Lower leg skin (tissue), 3 donors: ENCODE data around the gene EP400.

ENCODE experiments used
- CTCF ChIP-seq, 3 donors: fragments of 450-650 bp; IDR thresholded peaks; one replicate each; pipeline ENCODE4 v1.5.1; 2016; ENCODE audit warnings: antibody characterized with exemption in 3 of 3, mild to moderate bottlenecking in 3 of 3, moderate library complexity in 2 of 3
- POLR2A ChIP-seq, 2 donors: fragments of 450-650 bp; IDR thresholded peaks; one replicate each; pipeline ENCODE4 v1.6.1; 2016 to 2017; ENCODE audit warnings: antibody characterized with exemption in 2 of 2, mild to moderate bottlenecking in 1 of 2, moderate library complexity in 1 of 2

GRCh38 chr12:132068250-132068649 lies 118.5 kb downstream of the EP400 start:
- no peak for TF ChIP-seq POLR2A (IDR thresholded peaks at IDR 0.05)
- TF ChIP-seq CTCF (IDR thresholded peaks at IDR 0.05) = no peak
